ENCODE measurements around the gene MYL7.
A peak's percentile ranks its signal among the peaks of the same experiment; 100 is the strongest.

The MYL7 gene

DNA sequence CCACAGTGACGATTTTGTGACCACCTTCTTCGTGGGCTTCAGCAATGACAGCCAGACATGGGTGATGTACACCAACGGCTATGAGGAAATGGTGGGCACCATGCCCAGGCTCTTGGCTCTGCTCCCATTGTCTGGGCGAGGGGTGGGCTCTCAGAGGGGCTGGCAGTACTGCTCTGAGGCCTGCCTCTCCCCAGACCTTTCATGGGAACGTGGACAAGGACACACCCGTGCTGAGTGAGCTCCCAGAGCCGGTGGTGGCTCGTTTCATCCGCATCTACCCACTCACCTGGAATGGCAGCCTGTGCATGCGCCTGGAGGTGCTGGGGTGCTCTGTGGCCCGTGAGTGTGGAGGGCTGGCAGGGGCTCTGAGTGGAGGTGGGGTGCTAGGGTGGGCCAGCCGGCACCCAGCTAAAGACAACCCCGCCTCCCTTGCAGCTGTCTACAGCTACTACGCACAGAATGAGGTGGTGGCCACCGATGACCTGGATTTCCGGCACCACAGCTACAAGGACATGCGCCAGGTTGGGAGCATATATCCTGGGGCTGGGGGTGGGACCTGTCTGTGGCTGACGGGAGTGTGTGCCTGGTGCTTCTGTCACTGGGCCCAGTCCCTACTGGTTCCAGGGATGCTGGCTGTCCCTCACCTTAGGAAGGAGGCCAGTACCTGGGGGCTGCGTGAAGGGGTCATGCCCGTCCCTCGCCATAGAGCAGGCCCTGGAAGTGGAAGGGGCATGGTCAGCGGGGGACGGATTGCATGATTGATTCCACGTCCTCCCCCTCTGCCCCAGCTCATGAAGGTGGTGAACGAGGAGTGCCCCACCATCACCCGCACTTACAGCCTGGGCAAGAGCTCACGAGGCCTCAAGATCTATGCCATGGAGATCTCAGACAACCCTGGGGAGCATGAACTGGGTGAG is 30.2 kb downstream of the MYL7 start:
- H3K27ac ChIP-seq (ENCODE audit: low read length): no peak overlapping the region
- H3K4me1 ChIP-seq (ENCODE audit: control insufficient read depth, low read depth, low read length): no peaks in the 10 kb centered on the region
- H3K36me3 ChIP-seq (ENCODE audit: control insufficient read depth, low read depth, low read length): peaks cover 23% of the 10 kb centered on the region
- no peak overlapping the region for H3K9ac ChIP-seq (ENCODE audit: low read length)
- H3K4me3 ChIP-seq (ENCODE audit: low read length): no peak overlapping the region
- H3K9me3 ChIP-seq (ENCODE audit: control insufficient read depth, low read depth, low read length): no peaks in the 10 kb centered on the region
- H3K27me3 ChIP-seq (ENCODE audit: control insufficient read depth, insufficient read depth, low read length): peaks cover 1% of the 10 kb centered on the region

DNA sequence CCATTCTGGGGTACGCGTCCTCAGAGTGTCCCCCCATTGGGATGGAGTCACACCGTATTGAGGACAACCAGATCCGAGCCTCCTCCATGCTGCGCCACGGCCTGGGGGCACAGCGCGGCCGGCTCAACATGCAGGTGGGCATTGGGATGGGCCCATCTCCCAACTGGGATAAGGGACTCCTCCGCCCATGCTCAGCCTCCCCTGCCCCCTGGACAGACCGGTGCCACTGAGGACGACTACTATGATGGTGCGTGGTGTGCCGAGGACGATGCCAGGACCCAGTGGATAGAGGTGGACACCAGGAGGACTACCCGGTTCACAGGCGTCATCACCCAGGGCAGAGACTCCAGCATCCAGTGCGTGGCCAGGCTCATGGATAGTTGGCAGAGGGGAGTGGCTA is 31.1 kb downstream of the MYL7 start:
- H3K36me3 ChIP-seq (ENCODE audit: control insufficient read depth, low read depth, low read length): peaks cover 15% of the 10 kb centered on the region
- no peaks in the 10 kb centered on the region for H3K9me3 ChIP-seq (ENCODE audit: control insufficient read depth, low read depth, low read length)
- no peak overlapping the region for H3K27ac ChIP-seq (ENCODE audit: low read length)

GRCh38 chr7:44108768-44109750 is 32.1 kb downstream of the MYL7 start:
- peaks cover 17% of the 10 kb centered on the region for H3K27me3 ChIP-seq (ENCODE audit: control insufficient read depth, insufficient read depth, low read length)
- H3K4me3 ChIP-seq (ENCODE audit: low read length): no peak overlapping the region
- H3K9me3 ChIP-seq (ENCODE audit: control insufficient read depth, low read depth, low read length): no peaks in the 10 kb centered on the region
- H3K9ac ChIP-seq (ENCODE audit: low read length): no peak overlapping the region
- H3K27ac ChIP-seq (ENCODE audit: low read length): no peak overlapping the region
- H3K4me1 ChIP-seq (ENCODE audit: control insufficient read depth, low read depth, low read length): no peaks in the 10 kb centered on the region
- H3K36me3 ChIP-seq (ENCODE audit: control insufficient read depth, low read depth, low read length): peaks cover 5% of the 10 kb centered on the region

More for the DNA sequence above, 31.1 kb downstream of the MYL7 start:
- H3K9ac ChIP-seq (ENCODE audit: low read length): no peak overlapping the region
- H3K27me3 ChIP-seq (ENCODE audit: control insufficient read depth, insufficient read depth, low read length): peaks cover 11% of the 10 kb centered on the region
- no peak overlapping the region for H3K4me3 ChIP-seq (ENCODE audit: low read length)
- no peaks in the 10 kb centered on the region for H3K4me1 ChIP-seq (ENCODE audit: control insufficient read depth, low read depth, low read length)

DNA sequence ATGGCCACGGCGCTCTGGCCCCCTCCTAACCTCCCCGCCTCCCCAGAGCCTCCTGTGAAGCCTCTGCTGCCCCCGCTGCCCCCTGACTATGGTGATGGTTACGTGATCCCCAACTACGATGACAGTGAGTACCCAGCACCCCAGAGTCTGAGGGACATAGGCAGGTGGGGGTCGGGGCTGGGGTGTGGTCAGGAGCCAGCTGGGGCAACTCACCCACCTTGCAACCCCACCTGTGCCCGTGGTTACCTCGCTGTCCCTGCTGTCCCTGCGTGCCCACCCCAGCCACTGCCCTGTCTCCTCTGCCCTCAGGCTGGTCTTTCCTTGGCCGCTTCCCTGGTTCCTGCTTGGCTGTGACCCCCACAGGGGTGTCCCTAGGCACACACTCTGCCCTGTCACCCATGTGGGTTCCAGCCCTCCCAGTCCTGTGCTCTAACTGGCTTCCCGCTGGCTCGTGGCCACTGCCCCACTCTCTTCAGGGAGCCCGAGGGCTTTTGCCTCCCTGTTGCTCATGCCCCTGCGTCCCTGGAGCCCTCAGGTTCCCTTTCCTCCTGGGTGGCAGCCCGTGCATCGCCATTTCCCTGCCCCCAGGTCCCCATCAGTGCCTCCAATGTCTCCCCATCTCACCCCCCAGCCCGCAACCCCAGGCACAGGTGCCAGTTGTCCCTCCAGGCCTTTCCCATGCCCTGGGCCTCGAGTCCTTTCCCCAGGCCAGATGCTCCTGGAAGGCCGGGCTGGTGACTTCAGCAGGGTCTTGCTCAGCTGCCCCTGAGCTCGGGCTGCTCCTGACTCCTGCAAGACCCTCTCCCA is 33.0 kb downstream of the MYL7 start:
- no peaks in the 10 kb centered on the region for H3K9me3 ChIP-seq (ENCODE audit: control insufficient read depth, low read depth, low read length)
- no peak overlapping the region for H3K27ac ChIP-seq (ENCODE audit: low read length)
- H3K36me3 ChIP-seq (ENCODE audit: control insufficient read depth, low read depth, low read length): peaks cover 4% of the 10 kb centered on the region
- H3K4me1 ChIP-seq (ENCODE audit: control insufficient read depth, low read depth, low read length): peaks cover 4% of the 10 kb centered on the region
- H3K27me3 ChIP-seq (ENCODE audit: control insufficient read depth, insufficient read depth, low read length): peaks cover 21% of the 10 kb centered on the region
- H3K4me3 ChIP-seq (ENCODE audit: low read length): no peak overlapping the region
- no peak overlapping the region for H3K9ac ChIP-seq (ENCODE audit: low read length)

- H3K9me3 ChIP-seq (ENCODE audit: control insufficient read depth, low read depth, low read length): no peaks in the 10 kb centered on the region
- H3K27me3 ChIP-seq (ENCODE audit: control insufficient read depth, insufficient read depth, low read length): peaks cover 24% of the 10 kb centered on the region
- H3K4me1 ChIP-seq (ENCODE audit: control insufficient read depth, low read depth, low read length): peaks cover 4% of the 10 kb centered on the region
- no peak overlapping the region for H3K27ac ChIP-seq (ENCODE audit: low read length)
- no peak overlapping the region for H3K9ac ChIP-seq (ENCODE audit: low read length)
- H3K36me3 ChIP-seq (ENCODE audit: control insufficient read depth, low read depth, low read length): peaks cover 4% of the 10 kb centered on the region
- no peak overlapping the region for H3K4me3 ChIP-seq (ENCODE audit: low read length)
These were observed 33.8 kb downstream of the MYL7 start for GRCh38 chr7:44107116-44107960.

DNA sequence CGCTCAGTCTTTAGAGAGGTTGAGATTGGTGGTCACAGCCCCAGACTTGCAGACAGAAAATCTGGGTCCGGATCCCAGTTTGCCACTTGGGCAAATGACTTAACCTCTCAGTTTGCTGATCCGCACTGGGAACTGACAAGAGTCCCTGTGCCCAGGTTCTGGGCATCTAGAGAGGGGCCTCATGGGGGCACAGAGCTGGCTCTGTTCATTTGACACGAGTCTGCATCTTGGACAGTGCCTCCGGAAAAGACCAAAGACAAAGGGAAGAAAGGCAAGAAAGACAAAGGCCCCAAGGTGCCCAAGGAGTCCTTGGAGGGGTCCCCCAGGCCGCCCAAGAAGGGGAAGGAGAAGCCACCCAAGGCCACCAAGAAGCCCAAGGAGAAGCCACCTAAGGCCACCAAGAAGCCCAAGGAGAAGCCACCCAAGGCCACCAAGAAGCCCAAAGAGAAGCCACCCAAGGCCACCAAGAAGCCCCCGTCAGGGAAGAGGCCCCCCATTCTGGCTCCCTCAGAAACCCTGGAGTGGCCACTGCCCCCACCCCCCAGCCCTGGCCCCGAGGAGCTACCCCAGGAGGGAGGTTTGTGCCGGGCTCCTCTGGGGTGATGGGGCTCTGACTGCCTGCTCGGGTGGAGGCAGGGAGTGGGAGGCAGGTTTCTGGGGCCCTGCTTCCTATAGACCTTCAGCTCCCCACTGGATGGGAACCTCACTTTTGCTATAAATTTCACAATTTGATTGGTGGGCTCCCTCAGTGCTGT is 34.6 kb downstream of the MYL7 start:
- H3K27ac ChIP-seq (ENCODE audit: low read length): no peak overlapping the region
- peaks cover 4% of the 10 kb centered on the region for H3K4me1 ChIP-seq (ENCODE audit: control insufficient read depth, low read depth, low read length)

DNA sequence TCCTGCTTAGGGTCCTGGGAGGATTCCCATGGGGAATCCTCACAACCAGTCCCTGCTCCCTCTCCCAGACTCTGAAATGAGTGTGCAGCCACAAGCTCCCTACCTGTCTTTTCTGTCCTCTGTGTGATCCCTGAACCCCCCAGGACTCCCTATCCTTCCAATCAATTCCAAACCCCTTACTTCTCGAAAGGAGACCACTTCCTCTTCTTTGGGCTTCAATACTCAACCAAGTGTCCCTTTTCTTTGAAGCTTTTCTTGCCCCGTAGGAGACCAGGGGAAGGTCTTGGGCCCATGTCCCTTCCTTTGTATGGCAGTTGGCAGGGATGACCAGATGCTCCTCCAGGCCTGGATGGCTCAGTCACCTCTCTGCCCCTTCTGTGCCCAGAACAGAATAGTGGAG is 35.3 kb downstream of the MYL7 start:
- H3K9ac ChIP-seq (ENCODE audit: low read length): no peak overlapping the region
- H3K4me3 ChIP-seq (ENCODE audit: low read length): no peak overlapping the region
- H3K4me1 ChIP-seq (ENCODE audit: control insufficient read depth, low read depth, low read length): peaks cover 4% of the 10 kb centered on the region
- H3K27ac ChIP-seq (ENCODE audit: low read length): no peak overlapping the region
- no peaks in the 10 kb centered on the region for H3K9me3 ChIP-seq (ENCODE audit: control insufficient read depth, low read depth, low read length)
- peaks cover 3% of the 10 kb centered on the region for H3K36me3 ChIP-seq (ENCODE audit: control insufficient read depth, low read depth, low read length)
- H3K27me3 ChIP-seq (ENCODE audit: control insufficient read depth, insufficient read depth, low read length): peaks cover 24% of the 10 kb centered on the region

More for the DNA sequence above, 34.6 kb downstream of the MYL7 start:
- Histone ChIP-seq H3K36me3 (ENCODE audit: control insufficient read depth, low read depth, low read length) (peaks cover 4% of the 10 kb centered on the region), H3K27me3 (ENCODE audit: control insufficient read depth, insufficient read depth, low read length) (peaks cover 24% of the 10 kb centered on the region), H3K9ac (ENCODE audit: low read length) (no peak overlapping the region), H3K9me3 (ENCODE audit: control insufficient read depth, low read depth, low read length) (no peaks in the 10 kb centered on the region), H3K4me3 (ENCODE audit: low read length) (no peak overlapping the region)

GRCh38 chr7:44104860-44105771 is 36.0 kb downstream of the MYL7 start:
- peaks cover 24% of the 10 kb centered on the region for H3K27me3 ChIP-seq (ENCODE audit: control insufficient read depth, insufficient read depth, low read length)
- peak overlapping the region; percentile 75 for H3K4me3 ChIP-seq (ENCODE audit: low read length)
- no peaks in the 10 kb centered on the region for H3K9me3 ChIP-seq (ENCODE audit: control insufficient read depth, low read depth, low read length)
- H3K4me1 ChIP-seq (ENCODE audit: control insufficient read depth, low read depth, low read length): peaks cover 4% of the 10 kb centered on the region
- no peak overlapping the region for H3K27ac ChIP-seq (ENCODE audit: low read length)
- peak overlapping the region; percentile 22 for H3K9ac ChIP-seq (ENCODE audit: low read length)
- H3K36me3 ChIP-seq (ENCODE audit: control insufficient read depth, low read depth, low read length): no peaks in the 10 kb centered on the region
